Loucy (cell line): ENCODE results near the gene ASB7.

Source experiments
- H2AFZ ChIP-seq: fragments of 200-600 bp; sonication (generic); 2 replicates; pipeline ENCODE4 v1.6.0; 2016; ENCODE audit warnings: antibody characterized with exemption, mild to moderate bottlenecking, low read length, moderate library complexity
- H3F3A ChIP-seq: fragments of 200-600 bp; 2 replicates; pipeline ENCODE4 v1.6.0; 2016; ENCODE audit warnings: antibody characterized with exemption, low read depth, mild to moderate bottlenecking
- H3K27me3 ChIP-seq: fragments of 200-600 bp; sonication (generic); 2 replicates; pipeline ENCODE4 v1.6.1; 2014; ENCODE audit warnings: low read length, mild to moderate bottlenecking; ENCODE audit not compliant: insufficient read depth, poor library complexity, severe bottlenecking
- H3K36me3 ChIP-seq: fragments of 200-600 bp; sonication (generic); 2 replicates; pipeline ENCODE4 v1.6.1; 2016; ENCODE audit warnings: low read length; ENCODE audit not compliant: insufficient read depth
- H3K4me1 ChIP-seq: fragments of 200-600 bp; sonication (generic); 2 replicates; pipeline ENCODE4 v1.5.1; 2014; ENCODE audit warnings: low read length, mild to moderate bottlenecking; ENCODE audit not compliant: insufficient read depth, poor library complexity, severe bottlenecking
- H3K4me2 ChIP-seq: fragments of 200-600 bp; sonication (generic); 2 replicates; pipeline ENCODE4 v1.6.0; 2014; ENCODE audit warnings: antibody characterized with exemption, low read length, low read depth, mild to moderate bottlenecking; ENCODE audit not compliant: poor library complexity, severe bottlenecking
- H3K4me3 ChIP-seq: fragments of 200-600 bp; sonication (generic); 2 replicates; pipeline ENCODE4 v1.5.1; 2014; ENCODE audit warnings: low read length, mild to moderate bottlenecking, mixed read lengths; ENCODE audit not compliant: poor library complexity, severe bottlenecking
- H3K79me2 ChIP-seq: fragments of 200-600 bp; sonication (generic); 2 replicates; pipeline ENCODE4 v1.6.1; 2014; ENCODE audit warnings: low read length; ENCODE audit not compliant: insufficient read depth
- H3K9ac ChIP-seq: fragments of 200-600 bp; sonication (generic); 2 replicates; pipeline ENCODE4 v1.6.0; 2014; ENCODE audit warnings: mild to moderate bottlenecking, low read depth, low read length, moderate library complexity; ENCODE audit not compliant: poor library complexity, severe bottlenecking
- H3K9me2 ChIP-seq: fragments of 200-600 bp; sonication (generic); replicated peaks from 2 replicates; pipeline ENCODE4 v1.6.1; 2016; ENCODE audit warnings: low read depth, low read length, mixed read lengths
- H3K9me3 ChIP-seq: fragments of 200-600 bp; sonication (generic); 2 replicates; pipeline ENCODE4 v1.6.1; 2014; ENCODE audit warnings: mild to moderate bottlenecking, antibody characterized with exemption, low read length, low read depth; ENCODE audit not compliant: insufficient read depth
- H4K20me1 ChIP-seq: fragments of 200-600 bp; sonication (generic); 2 replicates; pipeline ENCODE4 v1.6.0; 2014; ENCODE audit warnings: antibody characterized with exemption, low read length, mild to moderate bottlenecking; ENCODE audit not compliant: insufficient read depth, poor library complexity, severe bottlenecking
- CTCF ChIP-seq: fragments of 200-600 bp; sonication (generic); conservative IDR thresholded peaks from 2 replicates; pipeline ENCODE4 v1.5.1; 2014; ENCODE audit warnings: mild to moderate bottlenecking, antibody characterized with exemption, low read length
- EZH2phosphoT487 ChIP-seq: fragments of 200-600 bp; IDR thresholded peaks from 2 replicates; pipeline ENCODE4 v1.6.1; 2018; ENCODE audit warnings: antibody characterized with exemption, mild to moderate bottlenecking, moderate library complexity, borderline replicate concordance

Gene ASB7

GRCh38 chr15:100661156-100661555 lies 58.8 kb downstream of the ASB7 start:
- Histone ChIP-seq H3K9me2 (no peaks in the 10 kb centered on the region), H3K27me3 (no peaks in the 10 kb centered on the region)

GRCh38 chr15:100663086-100663914 lies 60.9 kb downstream of the ASB7 start:
- no peaks in the 10 kb centered on the region for H3K9me2 ChIP-seq
- no peaks in the 10 kb centered on the region for H3K9me3 ChIP-seq
- no peaks in the 10 kb centered on the region for H3K27me3 ChIP-seq
- H3K36me3 ChIP-seq, result no peaks in the 10 kb centered on the region
- no peak overlapping the region for H3K4me2 ChIP-seq
- H3K4me1 ChIP-seq, result no peaks in the 10 kb centered on the region
- H3K79me2 ChIP-seq, result no peaks in the 10 kb centered on the region
- H4K20me1 ChIP-seq, result no peaks in the 10 kb centered on the region
- H3K9ac ChIP-seq, result no peak overlapping the region
- no peak for TF ChIP-seq EZH2phosphoT487
- peak; percentile 29; the same call in 1 of the 2 replicates for TF ChIP-seq CTCF
- no peaks in the 10 kb centered on the region for H3F3A ChIP-seq
- H2AFZ ChIP-seq, result no peak overlapping the region
- no peak overlapping the region for H3K4me3 ChIP-seq

More at GRCh38 chr15:100661156-100661555, 58.8 kb downstream of the ASB7 start:
- H3K79me2 ChIP-seq, result no peaks in the 10 kb centered on the region
- no peak for TF ChIP-seq EZH2phosphoT487
- TF ChIP-seq CTCF, result no peak
- H3K4me1 ChIP-seq, result no peaks in the 10 kb centered on the region
- H3K9ac ChIP-seq, result no peak overlapping the region
- no peak overlapping the region for H3K4me3 ChIP-seq
- H2AFZ ChIP-seq, result no peak overlapping the region
- H4K20me1 ChIP-seq, result no peaks in the 10 kb centered on the region
- no peak overlapping the region for H3K4me2 ChIP-seq
- no peaks in the 10 kb centered on the region for H3K36me3 ChIP-seq
- no peaks in the 10 kb centered on the region for H3K9me3 ChIP-seq
- no peaks in the 10 kb centered on the region for H3F3A ChIP-seq

- no peaks in the 10 kb centered on the region for H3K9me2 ChIP-seq
- H4K20me1 ChIP-seq, result no peaks in the 10 kb centered on the region
- H3K36me3 ChIP-seq, result no peaks in the 10 kb centered on the region
- no peaks in the 10 kb centered on the region for H3K27me3 ChIP-seq
- H3K9me3 ChIP-seq, result no peaks in the 10 kb centered on the region
- H2AFZ ChIP-seq, result no peak overlapping the region
- no peak for TF ChIP-seq EZH2phosphoT487
- no peaks in the 10 kb centered on the region for H3K4me1 ChIP-seq
- no peak overlapping the region for H3K4me2 ChIP-seq
- H3K9ac ChIP-seq, result no peak overlapping the region
- no peak overlapping the region for H3K4me3 ChIP-seq
- H3F3A ChIP-seq, result no peaks in the 10 kb centered on the region
- H3K79me2 ChIP-seq, result no peaks in the 10 kb centered on the region
These were observed 61.5 kb downstream of the ASB7 start for GRCh38 chr15:100663915-100664281.

GRCh38 chr15:100665570-100665969 lies 63.2 kb downstream of the ASB7 start:
- TF ChIP-seq EZH2phosphoT487 (no peak), CTCF (no peak)

More at GRCh38 chr15:100665570-100665969, 63.2 kb downstream of the ASB7 start:
- no peaks in the 10 kb centered on the region for H3K9me3 ChIP-seq
- no peaks in the 10 kb centered on the region for H3K79me2 ChIP-seq
- no peak overlapping the region for H2AFZ ChIP-seq
- no peaks in the 10 kb centered on the region for H3K36me3 ChIP-seq
- H3K9me2 ChIP-seq, result no peaks in the 10 kb centered on the region
- no peaks in the 10 kb centered on the region for H4K20me1 ChIP-seq
- no peaks in the 10 kb centered on the region for H3K4me1 ChIP-seq
- no peak overlapping the region for H3K9ac ChIP-seq
- no peak overlapping the region for H3K4me3 ChIP-seq
- H3F3A ChIP-seq, result no peaks in the 10 kb centered on the region
- no peak overlapping the region for H3K4me2 ChIP-seq
- H3K27me3 ChIP-seq, result no peaks in the 10 kb centered on the region
